ENCODE measurements around the gene ENDOU. TPM values are rescaled to one million over a fixed set of nuclear protein-coding genes. Genes with fewer than 3 reads are reported as not detected.

The ENDOU gene
- total RNA-seq, 1 experiment from 2014 or later = not detected

GRCh38 chr12:47742253-47742825 is 17.0 kb upstream of the ENDOU start:
- ChIA-PET CTCF (interaction anchor here (0.7 to 15.4 kb wide), 21 partner anchors 10 to 221 kb away, joined by 3 to 735 read pairs (median 9); partner anchors contain the start of genes ENDOU, RAPGEF3, SLC48A1 and TMEM106C), POLR2A (interaction anchor here (0.6 to 3.4 kb wide), 4 partner anchors 25 to 513 kb away, joined by 3 to 17 read pairs (median 3); partner anchors contain the start of gene VDR)
- H3K36me3 Mint-ChIP-seq = no peaks in the 10 kb centered on the region
- peaks cover 10% of the 10 kb centered on the region for H3K27me3 Mint-ChIP-seq (ENCODE audit: low read depth)
- ATAC-seq = peak; percentile 31
- TF ChIP-seq PREB (CRISPR knock-in tag; IDR thresholded peaks at IDR 0.05; ENCODE audit: borderline replicate concordance) (no peak), ESRRA (CRISPR knock-in tag; IDR thresholded peaks at IDR 0.05; ENCODE audit: borderline replicate concordance) (peak; percentile 97; the same call in 1 of the 2 replicates), MXD4 (CRISPR knock-in tag; IDR thresholded peaks at IDR 0.05; ENCODE audit: borderline replicate concordance) (no peak), CTCF (IDR thresholded peaks at IDR 0.05) (peak; percentile 99), AFF4 (CRISPR knock-in tag; IDR thresholded peaks at IDR 0.05; ENCODE audit: borderline replicate concordance) (no peak), NFATC4 (CRISPR knock-in tag; IDR thresholded peaks at IDR 0.05) (no peak)
- H3K4me1 Mint-ChIP-seq = peaks cover 32% of the 10 kb centered on the region
- no peaks in the 10 kb centered on the region for H3K9me3 Mint-ChIP-seq
- DNase-seq (ENCODE audit: low spot score) = peak; percentile 88
- no peak overlapping the region for H3K4me3 Mint-ChIP-seq
- no peak overlapping the region for H3K27ac Mint-ChIP-seq

GRCh38 chr12:47741340-47741703 is 16.0 kb upstream of the ENDOU start:
- no peaks in the 10 kb centered on the region for H3K9me3 Mint-ChIP-seq
- no peak for TF ChIP-seq KAT7 (CRISPR knock-in tag; IDR thresholded peaks at IDR 0.05; ENCODE audit: borderline replicate concordance)
- no peak for TF ChIP-seq IRF2 (CRISPR knock-in tag; IDR thresholded peaks at IDR 0.05; ENCODE audit: borderline replicate concordance, low read depth)
- no peak for TF ChIP-seq MXD4 (CRISPR knock-in tag; IDR thresholded peaks at IDR 0.05; ENCODE audit: borderline replicate concordance)
- H3K36me3 Mint-ChIP-seq = no peaks in the 10 kb centered on the region
- CTCF ChIA-PET = interaction anchor here (0.6 to 15.4 kb wide), 21 partner anchors 9 to 1369 kb away, joined by 3 to 735 read pairs (median 9); partner anchors contain the start of genes ENDOU, RAPGEF3, SLC48A1 and TMEM106C
- POLR2A ChIA-PET = interaction anchor here (1.2 kb wide), 1 partner anchor 17 kb away, joined by 3 read pairs; the partner anchor contains the start of gene RAPGEF3
- H3K27ac Mint-ChIP-seq = no peak overlapping the region
- H3K4me1 Mint-ChIP-seq = peaks cover 31% of the 10 kb centered on the region
- H3K27me3 Mint-ChIP-seq (ENCODE audit: low read depth) = peaks cover 10% of the 10 kb centered on the region
- no peak for ATAC-seq
- DNase-seq (ENCODE audit: low spot score) = no peak
- H3K4me3 Mint-ChIP-seq = no peak overlapping the region

GRCh38 chr12:47740606-47741339 is 15.5 kb upstream of the ENDOU start:
- Mint-ChIP-seq H3K27ac (no peak overlapping the region), H3K9me3 (no peaks in the 10 kb centered on the region), H3K4me3 (no peak overlapping the region), H3K4me1 (peaks cover 35% of the 10 kb centered on the region), H3K36me3 (no peaks in the 10 kb centered on the region), H3K27me3 (ENCODE audit: low read depth) (peaks cover 10% of the 10 kb centered on the region)
- DNase-seq (ENCODE audit: low spot score) (no peak), ATAC-seq (no peak)
- ChIA-PET POLR2A (interaction anchor here (1.0 to 1.2 kb wide), 2 partner anchors 17 to 39 kb away, joined by 3 read pairs; partner anchors contain the start of gene RAPGEF3), CTCF (interaction anchor here (0.8 to 15.4 kb wide), 15 partner anchors 15 to 209 kb away, joined by 3 to 735 read pairs (median 14); partner anchors contain the start of genes RAPGEF3 and SLC48A1)
- TF ChIP-seq CBFB (CRISPR knock-in tag; IDR thresholded peaks at IDR 0.05; ENCODE audit: low read depth) (no peak), TEAD1 (CRISPR knock-in tag; IDR thresholded peaks at IDR 0.05) (no peak), ZNF416 (CRISPR knock-in tag; IDR thresholded peaks at IDR 0.05) (no peak), MLX (CRISPR knock-in tag; IDR thresholded peaks at IDR 0.05) (no peak), GABPB1 (CRISPR knock-in tag; IDR thresholded peaks at IDR 0.05) (no peak), NFATC4 (CRISPR knock-in tag; IDR thresholded peaks at IDR 0.05) (no peak), FOXP4 (CRISPR knock-in tag; IDR thresholded peaks at IDR 0.05) (no peak), ZMAT4 (CRISPR knock-in tag; IDR thresholded peaks at IDR 0.05) (no peak), CREB1 (CRISPR knock-in tag; IDR thresholded peaks at IDR 0.05) (no peak), E2F1 (CRISPR knock-in tag; IDR thresholded peaks at IDR 0.05) (no peak), ZBTB21 (CRISPR knock-in tag; IDR thresholded peaks at IDR 0.05; ENCODE audit: borderline replicate concordance) (no peak)
